GM19238 (cell line): ENCODE measurements around the gene SVOP.

Experiments used
- DNase-seq: peaks from one replicate; pipeline ENCODE4 v3.0.0; 2011; ENCODE audit warnings: low spot score; ENCODE audit not compliant: insufficient read length

Gene SVOP

DNA sequence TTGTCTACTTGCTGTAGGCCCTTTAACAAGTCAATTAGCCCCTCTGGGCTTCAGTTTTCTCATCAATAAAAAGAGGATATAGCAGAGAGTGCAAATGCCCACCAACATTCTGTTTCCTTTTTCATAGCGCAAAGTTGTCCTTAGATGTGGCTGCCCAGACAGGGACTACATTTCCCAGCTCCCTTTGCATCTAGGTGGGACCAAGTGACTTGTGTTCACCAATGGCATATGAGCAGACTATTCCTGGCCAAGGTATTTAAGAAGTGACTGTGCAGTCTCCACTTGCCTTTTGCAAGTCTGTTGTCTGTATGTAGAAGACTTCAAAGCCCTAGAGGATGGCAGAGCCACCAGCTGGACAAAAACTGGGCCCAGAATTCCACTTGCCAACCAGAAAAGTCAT lies 81.3 kb downstream of the SVOP start:
- DNase-seq = no peak

DNA sequence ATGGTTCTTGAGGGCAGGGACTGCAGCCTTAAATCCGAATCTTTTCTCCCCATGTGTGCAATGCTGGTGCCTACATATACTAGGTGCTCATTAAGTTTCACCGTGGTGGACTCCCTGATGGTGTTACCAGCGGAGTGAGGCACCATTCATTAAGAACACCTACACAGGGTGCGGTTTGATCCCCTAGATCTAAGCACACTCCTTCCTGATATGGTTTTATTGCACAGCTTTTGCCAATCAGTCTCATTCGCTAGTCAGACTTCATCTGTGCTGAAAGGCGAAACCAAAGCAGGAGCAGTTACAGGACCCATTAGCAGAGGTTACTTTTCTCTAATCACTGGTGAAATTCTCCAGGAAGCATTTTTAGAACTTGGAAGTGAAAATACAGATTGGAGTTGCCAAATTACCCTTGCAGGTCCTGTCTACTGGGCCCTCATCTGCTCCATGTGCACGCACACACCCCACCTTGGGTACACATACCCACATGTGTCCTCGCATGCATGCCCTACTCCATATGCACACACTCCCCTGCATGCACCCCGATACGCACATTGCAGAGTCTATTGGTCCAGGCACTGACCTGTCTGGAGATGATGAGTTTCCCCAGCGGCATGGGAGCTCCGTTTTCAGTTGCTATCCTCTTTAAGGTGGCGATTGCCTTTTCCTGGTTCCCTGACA lies 82.5 kb downstream of the SVOP start:
- DNase-seq = no peak

DNA sequence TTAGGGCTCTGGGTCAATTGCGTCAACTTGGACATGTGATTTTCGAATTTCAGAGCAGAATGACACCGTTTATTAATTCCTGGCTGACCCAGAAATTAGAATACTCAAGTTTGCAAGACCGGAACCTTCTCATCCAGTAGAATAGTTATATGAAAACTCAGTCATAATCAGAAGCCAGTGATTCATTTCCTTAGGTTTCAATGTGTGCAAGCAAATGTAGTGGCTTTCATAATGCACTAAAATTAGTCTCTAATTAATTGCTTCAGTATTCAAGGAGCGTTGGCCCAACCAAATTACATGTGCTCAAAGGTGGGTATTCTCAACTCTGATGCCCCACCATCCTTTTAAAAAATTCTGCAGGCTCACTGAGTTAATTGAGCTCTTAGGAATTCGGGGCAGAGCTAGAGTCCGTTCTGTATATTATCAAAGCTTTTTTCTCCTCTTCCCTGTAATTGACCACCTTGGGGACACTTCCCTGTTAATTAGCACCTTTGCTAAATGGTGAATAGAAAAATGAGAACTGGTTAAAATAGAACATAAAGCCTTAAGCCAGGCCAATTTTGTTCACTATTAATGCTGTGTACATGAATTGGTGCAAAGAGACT lies 85.6 kb downstream of the SVOP start:
- no peak for DNase-seq

DNA sequence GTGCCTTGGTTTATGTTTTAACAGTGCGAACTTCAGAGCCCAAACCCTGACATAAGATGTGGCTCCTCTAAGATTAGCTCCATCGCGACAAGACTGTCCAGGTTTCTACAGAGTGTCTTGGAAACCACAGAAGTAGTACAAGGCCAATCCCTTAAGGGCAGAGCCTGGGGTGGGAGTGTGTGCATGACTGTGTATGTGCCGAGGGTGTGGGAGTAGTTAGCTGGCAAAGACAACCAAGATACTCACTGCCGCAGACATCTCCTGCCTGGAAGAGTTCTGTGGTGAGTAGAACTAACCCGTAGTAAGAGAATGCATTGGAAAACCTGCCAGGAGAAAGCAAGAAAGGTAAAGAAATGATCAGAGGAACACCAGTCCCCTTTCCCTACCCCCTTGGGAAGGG lies 86.9 kb downstream of the SVOP start:
- no peak for DNase-seq

DNA sequence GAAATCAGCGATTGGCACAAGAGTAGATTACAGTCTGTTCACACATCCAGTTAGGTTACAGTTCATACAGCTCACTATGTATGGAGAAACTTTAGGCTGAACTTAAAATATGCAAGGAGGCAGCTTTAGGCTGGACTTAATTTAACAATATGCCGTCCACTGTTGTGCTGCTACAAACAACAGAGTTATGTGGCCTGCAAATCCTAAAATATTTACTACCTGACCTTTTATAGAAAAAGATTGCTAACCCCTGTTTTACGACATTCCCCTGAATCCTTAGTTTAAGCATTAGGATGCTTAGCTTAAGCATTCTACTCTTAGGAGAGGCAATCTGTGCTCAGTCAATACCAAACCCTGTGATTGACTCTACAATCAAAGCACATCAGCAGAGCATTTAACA lies 90.1 kb downstream of the SVOP start:
- no peak for DNase-seq

DNA sequence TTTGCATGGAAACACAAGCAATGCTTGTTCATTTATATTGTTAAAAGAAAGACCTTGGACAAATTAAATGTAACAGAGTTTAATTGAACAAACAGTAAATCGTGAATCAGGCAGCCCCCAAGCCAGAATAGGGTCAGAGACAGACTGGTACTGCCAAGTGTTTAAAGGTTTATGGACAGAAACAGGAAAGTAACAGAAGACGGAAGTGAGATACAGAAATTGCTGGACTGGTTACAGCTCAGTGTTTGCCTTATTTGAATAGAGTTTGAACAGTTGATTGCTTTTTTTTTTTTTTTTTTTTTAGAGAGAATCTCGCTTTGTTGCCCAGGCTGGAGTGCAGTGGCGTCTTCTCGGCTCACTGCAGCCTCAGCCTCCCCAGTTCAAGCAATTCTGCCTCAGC lies 90.7 kb downstream of the SVOP start:
- peak; percentile 21 for DNase-seq

DNA sequence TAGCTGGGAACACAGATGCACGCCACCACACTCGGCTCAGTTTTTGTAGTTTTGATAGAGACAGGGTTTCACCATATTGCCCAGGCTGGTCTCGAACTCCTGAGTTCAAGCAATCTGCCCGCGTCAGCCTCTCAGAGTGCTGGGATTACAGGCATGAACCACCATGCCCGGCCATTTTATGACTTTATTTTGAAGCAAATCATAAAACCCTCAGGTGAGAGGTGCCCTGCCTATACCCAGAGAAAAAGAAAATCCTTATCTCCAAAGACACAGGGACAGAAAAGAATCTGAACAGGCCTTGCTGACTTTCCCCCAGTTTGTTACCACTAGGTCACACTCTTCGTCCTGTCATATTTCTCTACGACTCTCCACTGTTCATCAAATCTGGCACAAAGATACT lies 92.2 kb downstream of the SVOP start:
- DNase-seq = no peak

DNA sequence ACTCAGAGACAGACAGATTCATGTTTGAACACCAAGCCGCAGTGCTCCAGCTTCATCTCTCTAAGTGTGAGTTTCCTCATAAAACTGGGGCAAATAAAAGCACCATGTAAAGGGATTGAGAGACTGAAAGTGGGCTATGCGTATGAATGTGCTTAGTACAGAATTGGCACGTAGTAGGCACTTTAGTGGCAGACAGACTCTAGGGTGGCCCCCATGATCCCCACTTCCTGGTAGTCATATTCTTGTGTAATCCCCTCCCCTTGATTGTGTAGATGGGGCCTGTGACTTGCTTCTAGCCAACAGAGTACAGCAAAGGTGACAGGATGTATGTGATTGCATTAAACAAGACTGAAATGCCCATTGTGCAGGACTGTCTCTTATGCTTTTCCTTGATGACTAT lies 98.0 kb downstream of the SVOP start:
- DNase-seq = no peak

DNA sequence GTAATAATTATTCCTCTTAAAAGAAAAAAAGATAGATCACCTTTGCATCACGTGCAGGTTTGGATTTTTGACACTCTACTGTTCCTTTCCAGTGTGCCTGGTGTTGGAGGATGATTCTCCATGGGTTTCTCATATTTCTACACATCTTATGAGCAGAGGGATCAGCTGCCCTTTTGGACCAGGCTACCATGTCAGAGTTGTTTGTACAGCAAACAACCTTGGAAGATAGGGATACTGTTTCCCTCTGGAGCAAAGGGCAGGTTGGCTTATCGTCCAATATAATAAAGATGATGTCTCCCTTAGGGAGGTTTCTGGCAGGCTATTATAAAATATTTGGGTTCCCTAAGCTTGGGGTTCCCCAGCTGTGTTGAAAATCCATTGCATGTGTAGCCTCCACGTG lies 98.9 kb downstream of the SVOP start:
- no peak for DNase-seq

DNA sequence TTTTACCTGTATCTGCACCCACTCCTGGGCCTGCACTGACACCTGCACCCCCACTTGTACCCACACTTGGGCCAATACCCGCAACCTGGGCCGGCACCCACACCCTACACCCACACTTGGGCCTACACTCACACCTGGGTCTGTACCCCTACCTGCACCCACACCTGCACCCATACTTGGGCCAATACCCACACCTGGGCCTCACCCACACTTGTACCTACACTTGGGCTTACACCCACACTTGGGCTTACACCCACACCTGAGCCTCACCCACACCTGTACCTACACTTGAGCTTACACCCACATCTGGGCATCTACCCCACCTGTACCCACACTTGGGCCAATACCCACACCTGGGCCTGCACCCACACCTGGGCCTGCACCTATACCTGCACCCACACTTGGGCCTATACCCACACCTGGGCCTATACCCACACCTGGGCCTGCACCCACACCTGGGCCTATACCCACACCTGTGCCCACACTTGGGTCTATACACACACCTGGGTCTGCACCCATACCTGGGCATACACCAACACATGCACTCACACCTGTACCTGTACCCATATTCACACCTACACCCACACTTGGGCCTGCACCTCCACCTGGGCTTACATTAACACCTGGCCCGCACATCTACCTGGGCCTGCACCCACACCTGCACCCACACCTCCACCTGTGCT lies 101.8 kb downstream of the SVOP start:
- no peak for DNase-seq

DNA sequence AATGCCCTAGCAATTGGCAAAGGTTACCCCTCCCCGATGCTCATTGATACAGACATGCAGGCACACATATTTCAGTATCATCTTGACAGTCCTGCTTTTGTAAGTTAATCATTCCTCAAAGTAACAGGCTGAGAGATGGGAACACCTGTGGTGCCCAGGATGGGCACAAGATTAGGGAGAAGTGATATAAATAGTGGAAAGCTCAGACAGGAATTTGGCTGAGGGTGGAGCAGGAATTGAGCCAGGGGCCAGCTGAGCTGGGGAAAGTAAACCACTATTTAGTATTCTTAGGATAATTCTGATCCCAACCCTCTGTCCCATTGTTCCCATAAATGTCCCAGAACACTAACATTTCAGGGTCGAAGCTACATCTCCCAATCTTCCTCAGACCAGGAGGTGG lies 102.7 kb downstream of the SVOP start:
- no peak for DNase-seq

DNA sequence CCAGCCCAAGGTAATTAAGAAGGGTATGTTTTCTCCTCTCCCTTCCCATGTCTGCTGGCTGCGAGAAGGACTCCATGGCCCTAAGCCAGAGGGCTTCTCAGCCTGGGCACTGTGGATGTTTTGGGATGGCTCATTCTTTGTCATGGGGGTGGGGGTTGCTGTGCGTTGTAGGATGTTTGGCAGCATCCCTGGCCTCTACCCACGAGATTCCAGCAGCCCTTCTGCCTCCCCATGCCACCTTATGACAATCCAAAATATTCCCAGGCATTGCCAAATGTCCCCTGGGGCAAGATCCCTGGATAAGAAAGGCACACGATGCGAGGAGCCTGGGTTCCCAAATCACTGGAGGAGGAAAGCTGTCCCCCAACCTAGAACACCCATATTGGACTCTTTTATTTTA lies 104.5 kb downstream of the SVOP start:
- no peak for DNase-seq

DNA sequence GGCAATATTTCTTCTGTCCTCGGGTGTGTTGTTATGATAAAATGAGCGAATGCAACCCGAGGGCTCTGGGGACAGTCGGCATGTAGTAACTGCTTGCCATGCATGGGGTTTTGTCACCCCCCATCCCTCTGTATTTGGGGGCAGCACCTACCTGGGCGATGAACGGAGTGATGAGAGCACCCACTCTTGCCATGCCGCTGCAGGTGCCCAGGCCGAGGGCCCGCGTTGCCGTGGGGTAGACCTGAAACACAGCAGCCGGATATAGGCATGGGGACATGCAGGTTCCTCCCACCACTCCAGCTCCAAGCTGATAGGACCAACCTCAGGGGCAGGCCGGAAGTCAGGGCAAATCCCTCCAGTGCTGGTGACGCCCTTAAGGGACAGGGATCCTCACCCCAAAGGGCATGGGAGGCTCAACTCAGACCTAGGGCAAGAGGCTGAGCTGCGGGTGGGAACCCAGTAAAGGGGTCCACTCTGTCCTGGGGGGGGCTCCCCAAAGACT lies 105.2 kb downstream of the SVOP start:
- no peak for DNase-seq

DNA sequence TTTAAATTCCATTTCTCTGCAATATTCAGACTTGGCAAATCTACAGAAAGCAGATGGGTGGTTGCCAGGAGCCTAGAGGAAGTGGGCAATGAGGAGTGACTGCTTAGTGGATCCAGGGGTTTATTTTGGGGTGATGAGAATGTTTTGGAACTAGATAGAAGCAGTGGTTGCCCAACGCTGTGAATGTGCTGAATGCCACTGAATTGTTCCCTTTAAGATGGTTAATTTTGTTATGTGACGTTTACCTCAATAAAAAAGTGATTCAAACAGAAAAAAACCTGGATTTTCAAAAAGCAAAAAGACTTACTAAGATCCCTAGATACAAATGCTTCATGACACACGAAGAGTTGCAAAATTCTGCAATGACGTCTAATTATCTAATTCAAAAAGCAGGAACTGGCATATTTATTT lies 106.7 kb downstream of the SVOP start:
- no peak for DNase-seq

DNA sequence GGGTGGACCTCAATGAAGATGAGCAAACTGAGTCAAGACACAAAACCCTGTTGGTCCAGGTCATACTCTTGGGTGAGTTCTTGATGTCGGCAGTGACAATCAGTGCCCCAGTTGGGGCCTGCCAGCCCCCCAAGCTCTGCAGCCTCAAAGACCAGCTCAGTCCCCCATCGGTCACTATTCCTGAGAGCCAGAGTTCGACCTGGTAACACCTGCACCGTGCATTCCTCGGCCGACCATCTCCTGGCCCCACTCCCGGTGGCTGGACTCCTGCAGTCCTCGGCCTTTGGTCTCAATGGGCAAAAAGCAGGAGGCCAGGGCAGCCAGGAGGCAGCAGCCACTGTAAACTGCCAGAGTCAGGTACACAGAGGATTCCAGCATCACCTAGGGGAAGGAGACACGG lies 108.5 kb downstream of the SVOP start:
- DNase-seq = no peak

DNA sequence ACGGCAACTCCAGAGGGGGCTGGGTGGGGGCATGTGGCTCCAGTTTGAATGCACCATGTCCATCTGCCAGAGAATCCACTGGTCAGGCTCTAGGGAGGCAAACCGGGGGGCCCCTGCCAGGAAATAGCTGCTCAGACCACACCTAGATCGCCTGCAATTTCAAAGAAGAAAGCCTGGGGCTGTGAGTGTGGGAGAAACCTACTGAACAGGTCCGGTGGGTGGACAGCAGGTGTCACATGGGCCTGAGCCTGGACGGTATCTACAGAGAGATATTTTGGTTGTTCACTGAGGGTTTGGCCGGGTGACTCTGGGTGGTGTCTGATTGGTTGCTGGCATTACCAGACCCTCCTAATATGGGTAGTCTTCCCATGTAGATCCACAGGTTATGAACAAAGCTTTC lies 109.0 kb downstream of the SVOP start:
- DNase-seq = no peak

DNA sequence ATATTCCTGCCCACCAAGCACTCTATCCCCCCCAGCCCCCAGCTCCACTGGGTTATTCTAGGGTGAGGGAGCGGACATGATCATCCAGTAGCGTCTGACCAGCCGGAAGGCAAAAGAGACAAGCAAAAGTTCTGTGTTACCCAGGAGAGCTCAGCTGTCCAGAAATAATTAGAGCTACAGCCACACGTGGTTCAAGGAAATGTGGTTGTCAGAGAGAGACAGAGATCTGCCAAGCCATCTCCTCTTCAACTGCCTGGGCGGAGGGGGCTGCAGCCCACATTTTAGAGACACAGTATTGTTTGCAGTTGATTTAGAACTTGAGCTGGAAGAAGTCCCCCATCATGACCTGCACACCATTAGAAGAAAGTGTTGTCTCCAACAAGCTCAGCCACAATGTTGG lies 110.5 kb downstream of the SVOP start:
- DNase-seq = no peak

DNA sequence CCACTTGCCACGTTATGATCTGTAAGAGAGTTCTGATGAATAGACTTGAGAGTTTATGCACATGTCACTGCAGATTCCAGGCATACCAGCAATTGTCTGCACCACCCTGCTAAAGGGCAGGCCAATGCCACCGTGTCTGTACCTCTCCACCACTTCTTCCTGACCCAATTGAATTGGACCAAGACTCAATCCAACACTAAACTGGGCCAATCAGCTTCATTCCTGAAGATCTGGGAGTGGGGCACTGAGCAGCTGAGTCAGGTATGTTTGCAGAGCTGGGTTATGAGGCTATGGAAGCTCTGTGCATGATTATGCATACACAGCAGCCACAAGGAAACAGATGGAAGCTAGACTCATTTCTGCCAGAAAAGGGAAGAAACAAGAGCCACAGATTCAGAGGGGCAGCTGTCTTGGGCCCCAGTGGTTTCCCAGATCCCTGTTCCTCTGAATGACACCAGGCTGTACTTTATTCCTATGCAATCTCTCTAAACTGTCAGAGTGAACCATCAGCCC lies 113.0 kb downstream of the SVOP start:
- DNase-seq = no peak

DNA sequence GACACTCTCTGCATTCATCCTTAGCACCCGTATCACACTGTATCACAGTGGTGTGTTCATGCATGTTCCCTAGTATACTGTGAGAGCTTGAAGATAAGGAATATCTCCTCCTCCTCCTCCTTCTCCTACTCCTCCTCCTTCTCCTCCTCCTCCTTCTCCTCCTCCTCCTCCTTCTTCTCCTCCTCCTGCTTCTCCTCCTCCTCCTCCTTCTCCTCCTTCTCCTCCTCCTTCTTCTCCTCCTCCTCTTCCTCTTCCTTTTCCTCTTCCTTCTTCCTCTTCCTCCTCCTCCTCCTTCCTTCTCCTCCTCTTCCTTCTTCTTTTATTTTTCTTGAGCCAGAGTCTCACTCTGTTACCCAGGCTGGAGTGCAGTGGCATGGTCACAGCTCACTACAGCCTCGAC lies 113.9 kb downstream of the SVOP start:
- DNase-seq = no peak

DNA sequence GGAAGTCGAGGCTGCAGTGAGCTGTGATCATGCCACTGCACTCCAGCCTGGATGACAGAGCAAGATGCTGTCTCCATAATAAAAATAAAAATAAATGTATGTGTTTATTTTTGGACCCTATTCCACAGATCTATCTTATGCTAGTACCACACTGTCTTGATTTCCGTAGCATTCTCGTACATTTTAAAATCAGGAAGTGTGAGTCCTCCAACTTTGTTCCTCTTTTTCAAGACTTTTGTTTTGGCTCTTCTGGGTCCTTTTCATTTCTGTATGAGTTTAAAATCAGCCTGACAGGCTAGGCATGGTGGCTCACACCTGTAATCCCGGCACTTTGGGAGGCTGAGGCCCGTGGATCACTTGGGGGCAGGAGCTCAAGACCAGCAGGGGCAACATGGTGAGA lies 115.1 kb downstream of the SVOP start:
- DNase-seq = no peak

DNA sequence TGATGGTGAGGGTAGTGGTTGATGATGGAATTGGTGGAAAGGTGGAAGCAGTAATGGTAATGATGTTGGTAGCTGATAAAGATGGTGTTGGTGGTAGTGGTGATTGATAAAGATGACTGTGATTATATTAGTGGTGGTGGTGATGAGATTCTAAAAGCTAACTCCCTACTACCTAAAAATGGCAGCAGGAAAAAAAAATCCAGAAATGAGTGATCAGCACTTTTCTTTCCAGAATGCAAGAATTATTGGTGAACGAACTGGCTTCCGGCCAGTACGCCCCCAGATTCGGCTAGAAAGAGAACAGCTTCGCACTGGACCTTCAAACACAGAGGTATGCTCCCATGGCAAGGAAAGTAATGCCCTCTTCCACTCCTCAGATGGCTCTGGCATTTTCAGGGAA lies 121.7 kb downstream of the SVOP start:
- no peak for DNase-seq

DNA sequence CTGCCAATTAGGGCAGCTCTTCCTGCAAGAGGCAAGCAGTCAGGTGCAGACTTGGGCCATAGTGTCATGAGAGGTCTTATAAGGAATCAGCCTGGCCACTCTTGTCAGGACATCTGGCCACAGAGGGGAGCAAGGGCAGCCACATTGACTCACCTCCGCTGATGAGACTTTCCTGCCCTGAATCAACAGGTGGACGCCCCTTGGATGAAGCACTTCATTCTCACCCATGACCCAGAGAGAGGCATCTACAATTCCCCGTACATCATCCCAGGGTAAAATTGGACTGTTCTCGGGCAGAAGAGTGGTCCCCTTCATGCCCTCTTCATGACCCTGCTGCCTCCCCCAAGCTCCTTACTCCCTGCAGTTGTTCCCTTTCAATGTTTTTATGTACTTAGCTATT lies 124.1 kb downstream of the SVOP start:
- DNase-seq = no peak

DNA sequence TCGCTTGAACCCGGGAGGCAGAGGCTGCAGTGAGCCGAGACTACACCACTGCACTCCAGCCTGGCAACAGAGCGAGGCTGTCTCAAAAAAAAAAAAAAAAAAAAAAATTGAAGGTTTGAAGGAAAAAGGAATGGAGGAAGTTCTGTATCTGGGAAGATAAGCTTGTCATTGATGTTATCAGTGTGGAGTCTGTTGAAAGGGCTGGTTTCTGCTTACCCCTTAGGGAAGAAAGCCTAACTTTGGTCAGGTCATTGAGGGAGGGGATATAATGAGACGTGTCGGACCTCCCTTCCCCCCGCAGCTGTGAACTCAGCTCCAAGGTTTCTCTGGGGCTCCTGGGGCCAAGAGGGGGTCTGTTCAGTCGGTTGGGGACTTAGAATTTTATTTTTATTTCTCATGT lies 124.5 kb downstream of the SVOP start:
- no peak for DNase-seq
